Sigmoid colon (tissue), 4 donors: ENCODE results near the gene PANK4.

Experiments
- CTCF ChIP-seq, 4 experiments: fragments of 450-650 bp in 3 of 4; fragments of 200-600 bp in 1 of 4; IDR thresholded peaks; one replicate each; pipeline ENCODE4 v1.5.1; 2016 to 2019; ENCODE audit warnings: antibody characterized with exemption in 4 of 4, mild to moderate bottlenecking in 3 of 4, moderate library complexity in 2 of 4
- EP300 ChIP-seq, 4 donors: sonication (generic); formaldehyde crosslinking; IDR thresholded peaks; one replicate each; pipeline ENCODE4 v1.6.1; 2017; ENCODE audit warnings: antibody characterized with exemption in 4 of 4
- POLR2A ChIP-seq, 2 donors: fragments of 450-650 bp; IDR thresholded peaks; one replicate each; pipeline ENCODE4 v1.6.1; 2016; ENCODE audit warnings: antibody characterized with exemption in 2 of 2, mild to moderate bottlenecking in 2 of 2, moderate library complexity in 2 of 2

GRCh38 chr1:2534315-2534686 is 7.9 kb upstream of the PANK4 start:
- TF ChIP-seq EP300 (IDR thresholded peaks at IDR 0.05) = no peak
- TF ChIP-seq CTCF (IDR thresholded peaks at IDR 0.05) = no peak
- no peak for TF ChIP-seq POLR2A (IDR thresholded peaks at IDR 0.05)
